Right forelimb (tissue), 1 donor: Measurements from ENCODE around the gene PLEKHM3.
"Not testable (repeated sequence)": the region's sequence is repeated elsewhere in the genome, so short reads cannot be mapped to it uniquely, and the experiment has no call there.

Experiments
- DNase-seq: peaks from one replicate; pipeline ENCODE4 v3.0.0-alpha.2; 2018

The PLEKHM3 gene

DNA sequence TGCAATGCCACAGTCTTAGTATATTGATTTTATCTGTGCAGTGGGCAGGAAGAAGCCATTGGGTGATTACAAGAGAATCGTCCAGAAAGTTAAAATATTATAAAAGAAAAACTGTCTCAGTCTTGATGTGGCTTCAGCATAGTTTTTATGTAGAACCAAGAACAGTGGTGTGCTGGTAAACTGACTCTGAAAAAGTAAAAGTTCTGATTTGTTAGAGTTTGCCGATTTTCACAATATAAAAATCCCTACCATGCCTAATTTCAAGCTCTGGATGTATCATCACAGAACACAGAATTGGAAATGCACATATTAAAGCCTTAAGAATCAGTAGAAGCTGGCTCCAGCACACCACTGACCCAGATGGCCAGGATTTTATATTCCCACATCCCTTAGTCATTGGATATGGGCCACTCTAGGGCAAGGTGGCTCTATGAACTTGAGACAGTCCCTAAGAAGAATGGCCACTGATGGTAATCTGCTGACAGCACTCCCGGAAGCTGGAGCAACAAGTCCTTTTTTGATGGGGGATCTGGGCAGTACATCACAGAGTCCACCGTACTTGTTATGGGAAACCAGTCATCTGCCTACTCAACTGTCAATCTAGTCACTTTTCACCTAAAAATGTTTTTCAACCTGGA is 9.3 kb upstream of the PLEKHM3 start:
- no peak for DNase-seq

DNA sequence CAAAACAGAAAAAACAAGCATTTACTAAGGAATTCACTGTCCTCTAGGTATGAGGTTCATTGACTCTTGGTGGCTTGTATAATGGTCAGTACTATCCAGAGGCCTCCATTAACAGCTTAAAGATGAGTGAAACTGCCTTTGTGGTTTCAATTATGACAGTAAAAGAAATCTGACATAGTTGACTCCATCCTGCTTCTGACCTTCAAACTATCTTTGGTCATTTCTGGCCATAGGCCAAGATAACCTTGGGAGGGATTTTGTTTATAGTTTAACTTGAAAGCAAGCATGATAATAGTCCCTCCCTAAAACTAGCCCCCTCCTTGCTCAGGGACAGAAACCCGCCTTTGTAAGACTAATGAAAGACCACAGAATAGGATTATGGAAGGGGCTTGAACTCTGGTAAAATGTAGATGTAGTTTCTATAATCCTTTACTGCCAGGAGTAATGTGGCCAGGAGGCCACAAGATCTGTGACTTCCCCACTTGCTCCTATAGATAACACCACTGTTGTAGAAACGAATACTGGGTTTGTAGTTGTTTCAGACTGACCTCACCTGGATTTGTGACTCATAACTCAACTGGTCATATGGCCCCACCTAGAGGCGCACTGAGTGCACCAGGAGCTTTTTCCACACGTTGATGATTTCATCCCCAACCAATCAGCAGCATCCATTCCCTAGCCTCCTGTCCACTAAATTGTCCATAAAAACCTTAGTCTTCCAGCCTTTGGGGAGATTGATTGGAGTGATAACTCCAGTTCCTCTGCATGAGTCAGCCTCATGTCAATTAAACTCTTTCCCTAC is 8.6 kb upstream of the PLEKHM3 start:
- DNase-seq = no peak

DNA sequence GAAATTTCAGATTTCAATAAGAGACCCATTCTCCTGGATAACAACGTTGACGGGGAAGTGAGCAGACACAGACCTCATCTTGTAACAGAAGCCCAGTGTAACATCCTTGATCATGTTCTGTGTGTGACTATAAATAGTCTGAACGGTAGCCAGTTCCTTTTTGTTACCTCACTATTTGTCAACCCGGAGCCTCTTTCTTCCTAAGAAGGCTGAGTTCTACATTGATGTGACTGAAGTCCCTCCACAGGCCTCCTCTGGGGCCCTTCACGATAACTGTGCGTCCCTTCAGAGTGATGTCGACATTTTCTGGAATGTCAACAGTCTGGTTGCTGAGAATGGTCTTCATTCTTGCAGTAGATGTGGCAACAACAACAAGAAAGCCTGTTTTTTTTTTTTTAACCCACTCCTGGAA is 6.3 kb upstream of the PLEKHM3 start:
- DNase-seq = no peak

GRCh38 chr2:208025814-208026184 is 472 bp upstream of the PLEKHM3 start:
- no peak for DNase-seq

DNA sequence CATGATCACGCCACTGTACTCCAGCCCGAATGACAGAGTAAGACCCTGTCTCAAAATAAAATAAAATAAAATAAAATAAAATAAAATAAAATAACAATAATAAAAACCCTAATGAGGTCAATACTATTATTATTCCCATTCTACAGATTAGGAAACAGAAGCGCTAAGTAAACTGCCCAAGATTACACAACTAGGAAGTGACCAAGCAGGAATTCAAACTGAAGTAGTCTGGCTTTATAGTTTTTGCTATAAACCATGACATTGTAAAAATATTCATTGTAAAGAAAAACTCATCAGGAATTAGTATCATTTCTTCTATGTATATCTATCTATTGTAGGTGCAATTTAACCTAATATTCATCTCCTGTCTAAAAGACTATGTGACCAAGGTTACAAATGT is 1.2 kb downstream of the PLEKHM3 start:
- no peak for DNase-seq

DNA sequence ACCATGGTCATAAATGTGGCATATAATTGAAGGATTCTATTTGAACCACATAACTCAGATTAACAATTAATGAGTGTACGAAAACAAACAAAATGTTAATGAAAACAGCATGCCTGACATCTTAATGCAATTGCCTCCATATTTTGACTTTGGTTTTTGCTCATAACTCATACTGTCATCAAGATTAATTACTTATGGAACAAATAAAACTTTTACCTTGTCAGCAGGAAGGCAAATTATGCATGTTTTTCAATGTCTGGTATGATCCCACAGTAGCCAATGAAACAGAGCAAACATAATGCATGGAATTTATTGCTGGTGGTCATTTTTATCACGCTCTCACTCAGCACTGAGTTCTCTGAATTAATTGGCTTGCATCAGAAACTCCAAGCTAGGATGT is 5.1 kb downstream of the PLEKHM3 start:
- DNase-seq = no peak

GRCh38 chr2:208018124-208018712 is 7.1 kb downstream of the PLEKHM3 start:
- not testable (repeated sequence) for DNase-seq

DNA sequence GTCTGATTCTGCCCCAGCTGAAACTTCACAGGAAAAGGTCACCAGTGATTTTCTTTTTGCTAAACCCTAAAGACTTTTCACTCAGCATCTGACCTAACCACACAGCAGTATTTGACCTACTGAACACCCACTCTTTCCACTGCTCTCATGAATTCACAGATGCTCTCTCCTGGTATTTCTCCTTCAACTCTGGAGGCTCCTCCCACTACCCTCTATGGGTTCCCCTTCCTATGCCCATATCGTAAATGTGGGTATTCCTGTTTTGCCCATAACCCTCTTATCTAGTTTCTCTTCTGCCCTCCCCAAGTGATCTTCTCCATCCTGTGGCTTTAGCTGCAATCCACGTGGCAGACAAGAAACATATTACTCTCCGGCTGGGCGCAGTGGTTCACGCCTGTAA is 7.6 kb downstream of the PLEKHM3 start:
- no peak for DNase-seq

- DNase-seq = no peak
Observed at GRCh38 chr2:208015475-208015874, 9.9 kb downstream of the PLEKHM3 start.

DNA sequence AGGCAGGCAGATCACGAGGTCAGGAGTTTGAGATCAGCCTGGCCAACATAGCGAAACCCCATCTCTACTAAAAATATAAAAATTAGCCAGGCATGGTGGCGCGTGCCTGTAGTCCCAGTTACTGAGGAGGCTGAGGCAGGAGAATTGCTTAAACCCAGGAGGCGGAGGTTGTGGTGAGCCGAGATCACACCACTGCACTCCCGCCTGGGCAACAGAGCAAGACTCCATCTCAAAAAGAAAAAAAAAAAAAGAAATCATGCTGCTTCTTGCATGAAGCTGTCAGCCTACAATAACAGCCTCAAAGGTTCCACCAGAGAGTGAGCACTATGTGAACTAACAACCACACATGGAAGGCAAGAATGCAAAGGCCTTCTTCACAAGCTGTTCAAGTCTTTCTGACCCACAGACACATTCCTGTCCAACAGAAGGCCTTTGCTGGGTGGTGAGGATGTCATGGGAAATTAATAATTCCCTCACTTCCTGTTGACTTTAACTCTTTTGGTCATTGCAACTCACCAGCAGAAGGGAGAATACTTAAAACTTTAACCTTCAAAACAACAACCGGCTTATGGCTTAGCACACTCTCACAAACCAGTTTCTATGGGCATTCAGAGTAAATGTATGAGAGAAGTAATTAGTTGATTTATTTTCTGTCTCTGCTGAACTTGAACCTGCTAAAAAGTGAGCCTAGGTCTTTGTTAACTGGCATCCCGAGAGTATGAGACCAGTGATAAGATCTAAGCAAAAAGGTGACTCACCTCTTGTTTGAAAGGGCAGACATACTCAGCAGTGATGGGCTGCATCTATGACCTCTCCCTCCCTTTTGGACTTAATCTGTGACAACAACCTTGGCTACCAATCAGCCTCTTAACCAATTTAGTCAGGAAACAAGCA is 11.8 kb downstream of the PLEKHM3 start:
- no peak for DNase-seq

DNA sequence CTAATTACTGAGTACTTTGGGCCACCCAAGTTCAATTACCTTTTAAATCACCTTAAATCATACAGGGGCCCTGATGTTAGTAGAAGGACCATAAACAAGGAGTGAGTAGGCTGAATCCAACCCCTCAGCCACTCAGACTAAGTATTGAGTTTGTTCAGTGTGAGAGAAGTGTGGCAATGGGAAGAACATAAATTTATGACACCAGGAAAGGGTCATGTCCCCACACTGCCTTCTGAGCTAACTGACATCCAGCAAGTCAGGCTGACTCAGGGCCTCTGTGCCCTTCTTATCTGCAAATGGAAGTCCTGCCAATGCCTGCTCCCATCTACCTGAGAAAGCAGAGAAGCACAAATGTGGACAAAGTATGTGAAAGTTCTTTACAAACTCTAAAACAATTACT is 12.9 kb downstream of the PLEKHM3 start:
- no peak for DNase-seq

DNA sequence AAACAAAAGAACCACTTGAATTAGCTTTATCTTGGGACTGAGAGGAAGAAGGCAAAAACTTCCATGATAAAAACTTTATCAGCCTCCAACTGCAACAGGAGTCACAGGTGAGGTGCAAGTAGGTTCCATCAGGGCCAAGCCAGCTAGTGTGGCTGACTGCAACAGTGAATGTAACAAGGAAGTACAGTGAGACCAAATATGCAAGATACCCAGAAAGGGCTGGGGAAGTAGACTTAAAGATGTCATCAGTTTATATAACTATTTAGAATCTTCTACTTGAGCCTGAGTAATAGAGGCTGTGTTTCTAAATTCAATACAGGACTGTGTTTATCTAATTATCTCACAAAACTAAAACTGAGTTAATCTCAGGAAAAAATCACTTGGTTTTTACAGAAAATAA is 14.8 kb downstream of the PLEKHM3 start:
- no peak for DNase-seq

DNA sequence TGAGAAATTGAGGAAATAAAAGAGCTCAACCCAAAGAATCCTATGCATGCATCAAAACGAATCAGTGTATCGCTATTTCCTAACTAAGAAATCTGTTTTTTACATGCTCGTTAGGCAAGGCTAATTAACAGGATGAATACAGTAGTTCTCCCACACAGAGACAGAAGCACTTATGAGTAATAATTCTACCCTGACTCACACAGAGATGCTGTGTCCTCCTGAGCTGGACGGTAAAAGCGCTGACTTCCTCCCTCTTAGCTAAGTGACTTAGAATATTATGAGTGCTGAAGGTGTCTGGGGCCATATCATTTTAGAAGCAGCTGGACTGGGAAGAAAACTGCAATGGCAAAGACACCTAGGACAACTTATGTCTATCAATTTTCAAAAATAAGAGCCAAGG is 18.5 kb downstream of the PLEKHM3 start:
- DNase-seq = no peak

GRCh38 chr2:208006337-208006736 is 19.0 kb downstream of the PLEKHM3 start:
- DNase-seq = no peak

GRCh38 chr2:208001924-208002323 is 23.4 kb downstream of the PLEKHM3 start:
- DNase-seq = no peak

DNA sequence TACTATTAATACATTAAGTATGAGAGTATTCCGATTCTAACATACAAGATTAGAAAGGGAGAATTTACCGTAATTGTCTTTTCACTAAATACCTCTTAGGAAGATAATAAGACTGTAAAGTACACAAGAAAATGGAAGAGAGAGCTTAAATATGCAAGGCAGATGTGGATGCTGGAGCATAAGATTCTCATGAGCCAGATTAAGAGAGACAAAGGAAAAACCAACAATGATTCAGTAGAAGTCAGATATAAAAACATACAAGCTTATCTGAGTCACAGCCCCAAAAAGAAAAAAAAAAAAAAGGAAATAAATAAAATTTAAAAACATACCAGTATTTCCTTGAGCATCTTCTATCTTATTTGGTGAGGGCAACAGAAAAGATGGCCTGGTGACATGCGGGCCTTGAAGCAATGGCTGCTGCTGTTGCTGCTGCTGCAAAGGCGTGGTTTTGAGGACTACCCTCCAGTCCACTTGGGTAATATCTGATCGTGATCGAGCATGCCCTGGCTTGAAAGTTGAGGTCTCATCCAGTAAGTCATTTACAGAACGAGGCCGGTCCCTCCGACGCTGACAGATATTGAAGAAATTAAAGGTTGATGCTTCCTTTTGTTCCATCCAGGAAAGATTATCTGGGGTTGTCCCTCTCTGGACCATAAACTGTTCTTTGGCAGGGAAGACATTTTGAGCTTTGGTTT is 24.5 kb downstream of the PLEKHM3 start:
- DNase-seq = no peak

DNA sequence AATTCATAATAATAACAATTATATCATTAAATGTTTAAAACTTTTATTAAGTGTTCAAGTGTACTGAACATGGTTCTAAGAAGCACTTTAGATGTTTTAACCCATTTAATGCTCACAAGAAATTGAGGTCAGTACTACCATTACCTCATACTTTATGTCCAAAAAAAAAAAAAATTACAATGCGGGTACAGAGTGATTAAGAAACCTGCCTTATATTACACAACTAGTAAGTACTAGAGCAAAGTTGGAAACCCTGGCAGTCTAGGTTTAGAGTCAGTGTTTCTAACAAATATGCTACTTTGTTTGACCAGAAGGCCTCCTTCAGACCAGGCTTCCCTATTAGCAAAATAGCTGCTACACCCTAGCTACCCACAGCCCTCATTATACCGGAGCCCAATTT is 28.5 kb downstream of the PLEKHM3 start:
- no peak for DNase-seq

DNA sequence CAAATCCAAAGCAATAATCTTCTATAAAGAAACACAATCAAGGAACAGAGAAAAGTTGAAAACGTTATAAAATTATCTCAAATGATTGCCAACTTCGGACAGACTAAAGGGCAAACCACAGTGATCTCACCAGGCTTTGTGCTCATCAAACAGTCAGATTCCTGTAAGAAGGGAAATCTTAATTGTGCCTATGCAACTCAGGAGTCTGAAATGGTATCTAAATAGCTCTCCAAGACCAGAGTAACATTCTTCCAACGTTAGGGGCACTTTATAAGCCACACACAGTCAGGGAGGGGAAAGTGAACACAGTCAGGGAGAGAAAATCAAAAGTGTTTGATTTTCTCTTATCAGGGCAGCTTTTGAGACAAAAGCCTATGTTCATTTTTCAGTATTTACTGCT is 29.4 kb downstream of the PLEKHM3 start:
- DNase-seq = no peak

DNA sequence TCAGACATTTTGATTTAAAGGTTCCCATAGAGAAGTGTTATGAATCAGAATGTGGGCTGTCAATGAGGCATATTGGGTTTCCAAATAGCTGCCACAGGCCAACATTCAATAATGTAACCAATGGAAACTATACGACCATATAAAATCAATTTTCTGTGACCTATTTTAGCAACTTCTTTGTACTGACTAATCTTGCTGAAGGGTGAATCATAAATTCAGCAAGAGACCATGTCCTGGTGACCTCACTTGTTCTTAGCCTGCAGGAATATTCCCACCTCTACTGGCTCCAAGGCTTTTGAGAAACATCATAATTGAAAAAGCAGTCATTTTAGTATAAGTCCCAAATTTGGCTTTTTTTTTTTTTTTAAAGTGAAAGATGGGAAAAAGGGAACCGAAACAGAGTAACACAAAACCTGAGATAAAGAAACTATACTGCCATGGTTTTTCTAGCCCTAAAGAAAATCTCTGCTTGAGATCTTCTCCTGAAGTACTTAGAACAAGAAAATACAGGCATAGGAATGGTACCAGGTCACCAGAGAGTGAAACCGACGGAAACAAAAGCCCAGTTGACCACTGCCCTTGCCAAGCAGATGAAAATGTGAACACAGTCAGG is 32.1 kb downstream of the PLEKHM3 start:
- no peak for DNase-seq

DNA sequence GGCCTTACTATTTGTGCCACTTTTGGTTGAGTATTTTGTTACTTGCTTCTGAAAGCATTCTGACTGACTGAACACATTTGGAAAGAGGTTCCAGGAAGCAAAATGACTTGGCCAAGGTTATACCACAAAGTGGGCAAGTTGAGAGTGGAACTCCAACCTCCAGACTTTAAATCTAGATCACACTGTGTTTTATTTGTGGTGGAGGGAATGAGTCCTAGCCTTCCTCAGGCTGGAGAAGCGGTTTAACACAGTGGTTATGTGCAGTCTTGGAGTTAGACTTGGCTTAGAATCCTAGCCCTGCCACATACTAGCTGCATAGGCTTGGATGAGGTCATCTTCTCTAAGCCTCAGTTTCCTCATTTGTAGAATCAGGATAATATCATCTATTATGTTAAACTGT is 33.4 kb downstream of the PLEKHM3 start:
- DNase-seq = no peak

GRCh38 chr2:207990784-207991183 is 34.5 kb downstream of the PLEKHM3 start:
- DNase-seq = no peak

DNA sequence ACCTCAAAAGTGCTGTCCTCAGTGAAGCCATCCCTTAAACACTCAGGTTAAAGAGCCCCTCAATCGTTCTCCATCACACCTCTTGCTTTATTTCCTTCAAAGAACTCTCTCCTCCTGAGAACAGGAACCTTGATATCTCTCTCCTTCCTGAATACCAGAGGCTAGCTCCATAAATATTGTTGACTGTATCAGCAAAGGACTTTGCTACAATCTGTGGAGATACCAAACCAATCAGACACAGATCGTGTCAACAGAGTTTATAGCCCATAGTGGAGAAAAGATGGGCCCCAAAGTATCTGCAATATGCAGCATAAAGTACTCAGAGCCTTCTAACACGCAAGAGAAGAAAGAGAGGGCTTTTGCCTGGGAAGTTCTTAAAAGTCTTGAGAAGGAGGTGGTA is 36.4 kb downstream of the PLEKHM3 start:
- no peak for DNase-seq
